Myocyte (in vitro differentiated cells): ENCODE results near the gene TBR1. TPM values are rescaled to one million over a fixed set of nuclear protein-coding genes. Genes with fewer than 3 reads are reported as not detected.
A peak's percentile ranks its signal among the peaks of the same experiment; 100 is the strongest.

ENCODE experiments used
- DNase-seq: peaks from one replicate; pipeline ENCODE4 v3.0.0-alpha.2; 2012; ENCODE audit warnings: low read depth
- total RNA-seq: library from RNA; depleted of rRNA; stranded (reverse); fragments of >200 nt; gene quantifications from 2 replicates; pipeline ENCODE4 v1.2.3, GENCODE V29; 2014

TBR1 gene
- total RNA-seq, 1 donor from 2014 or later: 0.08 TPM

DNA sequence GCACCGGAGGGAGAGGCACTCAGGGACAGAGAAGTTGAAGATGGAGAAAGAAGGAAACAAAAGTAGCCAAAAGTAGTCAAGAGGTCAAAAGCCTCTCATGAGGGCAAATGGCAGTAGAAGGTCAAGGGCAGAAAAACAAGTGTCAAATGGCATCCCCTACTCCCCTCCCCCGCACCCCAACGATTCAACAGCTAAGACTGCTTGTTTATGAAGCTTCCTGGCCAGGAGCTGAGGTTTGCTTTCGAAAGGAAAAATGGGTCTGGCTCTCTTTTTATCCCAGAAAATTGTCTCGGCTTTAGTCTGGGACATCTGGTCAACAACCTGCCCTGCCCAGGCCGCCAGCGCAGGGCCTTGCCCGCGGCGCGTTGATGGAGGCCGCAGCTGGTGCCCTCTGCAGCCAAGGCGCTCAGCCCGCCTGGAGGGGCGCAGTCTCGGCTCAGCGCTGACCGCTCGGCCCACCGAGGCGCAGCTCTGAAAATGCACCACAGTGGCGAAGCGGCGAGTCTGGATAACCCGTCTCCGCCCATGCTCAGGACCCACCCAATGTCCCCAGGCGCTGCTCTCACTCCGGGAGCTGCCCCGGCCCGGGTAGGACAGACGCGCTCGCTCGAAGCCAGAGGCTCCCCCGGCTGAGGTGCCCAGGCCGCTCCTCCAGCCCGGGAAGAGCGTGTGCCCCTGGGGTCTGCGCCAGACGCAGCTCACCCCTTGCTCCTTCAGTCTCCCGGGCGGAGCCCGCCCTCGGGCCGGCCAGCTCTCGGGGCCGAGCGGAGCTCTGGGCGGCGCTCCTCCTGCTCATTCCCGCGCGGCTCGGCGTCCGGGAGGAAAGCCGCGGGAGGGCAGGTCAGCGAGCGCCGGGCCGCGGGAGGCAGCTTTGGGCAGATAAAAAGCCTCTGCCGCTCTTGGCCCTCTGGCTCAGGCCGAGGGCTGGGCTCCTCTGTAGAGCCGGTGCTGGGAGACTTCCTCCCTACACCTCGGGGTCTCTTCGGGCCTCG, 1.8 kb upstream of the TBR1 start:
- DNase-seq: peak; percentile 58

DNA sequence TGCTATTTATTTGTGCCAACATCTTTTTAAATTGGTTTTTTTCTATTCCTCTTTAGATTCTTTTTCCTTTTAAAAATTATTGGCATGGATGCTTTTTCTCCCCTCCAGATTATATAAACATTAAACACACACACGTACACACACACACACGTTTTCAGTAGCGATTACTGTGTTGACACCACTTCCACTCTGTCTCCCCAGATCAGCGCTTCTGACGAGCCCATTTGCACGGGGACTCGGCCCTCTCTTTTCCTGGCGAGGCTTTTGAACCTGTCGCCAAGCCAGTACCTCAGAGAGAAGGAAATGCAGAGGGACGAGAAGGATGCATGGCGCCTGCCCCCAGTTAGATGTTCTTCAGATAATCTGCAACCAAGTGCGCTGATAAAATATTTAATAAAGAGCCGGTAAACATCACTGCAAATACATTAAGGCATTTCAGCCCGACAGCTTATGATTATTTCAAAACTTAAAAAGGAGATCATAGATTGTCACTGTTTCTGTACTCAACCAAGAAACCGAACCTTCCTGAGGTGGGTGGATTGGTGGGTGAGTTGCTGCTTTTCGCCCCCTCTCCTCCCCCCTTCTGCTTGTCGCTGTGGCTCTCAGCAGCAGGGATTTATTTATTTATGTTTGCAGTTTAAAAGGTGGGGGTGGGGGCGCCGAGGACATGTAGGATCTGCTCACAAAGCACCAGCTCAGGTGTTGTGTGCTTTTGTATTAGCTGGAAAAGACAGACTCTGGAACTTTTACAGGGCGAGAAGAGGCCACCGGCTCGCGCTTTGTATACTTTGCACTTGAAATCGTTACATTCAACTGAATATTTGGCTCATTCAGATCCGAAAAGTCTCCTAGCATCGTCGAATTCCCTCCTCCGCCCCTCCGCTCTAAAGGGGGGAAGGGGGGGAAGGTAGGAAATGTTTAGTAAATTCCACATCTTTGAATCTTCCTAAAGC, 787 bp upstream of the TBR1 start:
- DNase-seq: no peak

DNA sequence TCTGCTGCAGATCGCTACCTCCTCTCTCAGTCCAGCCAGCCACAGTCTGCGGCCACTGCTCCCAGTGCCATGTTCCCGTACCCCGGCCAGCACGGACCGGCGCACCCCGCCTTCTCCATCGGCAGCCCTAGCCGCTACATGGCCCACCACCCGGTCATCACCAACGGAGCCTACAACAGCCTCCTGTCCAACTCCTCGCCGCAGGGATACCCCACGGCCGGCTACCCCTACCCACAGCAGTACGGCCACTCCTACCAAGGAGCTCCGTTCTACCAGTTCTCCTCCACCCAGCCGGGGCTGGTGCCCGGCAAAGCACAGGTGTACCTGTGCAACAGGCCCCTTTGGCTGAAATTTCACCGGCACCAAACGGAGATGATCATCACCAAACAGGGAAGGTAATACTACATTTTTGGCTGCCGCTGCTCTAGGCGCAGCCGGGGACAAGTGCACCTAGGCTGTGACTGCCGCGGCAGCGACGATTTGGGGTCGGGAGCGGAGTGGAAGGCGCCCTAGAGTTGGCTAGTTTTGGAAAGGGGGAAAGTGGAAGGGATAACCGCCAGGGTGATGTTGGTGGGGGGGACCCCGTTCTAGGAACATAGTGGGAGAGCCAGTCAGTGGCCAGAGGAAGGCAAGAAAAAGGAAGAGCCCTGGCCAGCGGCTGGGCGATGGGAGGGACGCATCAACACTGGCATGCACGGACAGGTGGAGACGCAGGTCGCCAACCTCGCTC, 776 bp downstream of the TBR1 start:
- no peak for DNase-seq

DNA sequence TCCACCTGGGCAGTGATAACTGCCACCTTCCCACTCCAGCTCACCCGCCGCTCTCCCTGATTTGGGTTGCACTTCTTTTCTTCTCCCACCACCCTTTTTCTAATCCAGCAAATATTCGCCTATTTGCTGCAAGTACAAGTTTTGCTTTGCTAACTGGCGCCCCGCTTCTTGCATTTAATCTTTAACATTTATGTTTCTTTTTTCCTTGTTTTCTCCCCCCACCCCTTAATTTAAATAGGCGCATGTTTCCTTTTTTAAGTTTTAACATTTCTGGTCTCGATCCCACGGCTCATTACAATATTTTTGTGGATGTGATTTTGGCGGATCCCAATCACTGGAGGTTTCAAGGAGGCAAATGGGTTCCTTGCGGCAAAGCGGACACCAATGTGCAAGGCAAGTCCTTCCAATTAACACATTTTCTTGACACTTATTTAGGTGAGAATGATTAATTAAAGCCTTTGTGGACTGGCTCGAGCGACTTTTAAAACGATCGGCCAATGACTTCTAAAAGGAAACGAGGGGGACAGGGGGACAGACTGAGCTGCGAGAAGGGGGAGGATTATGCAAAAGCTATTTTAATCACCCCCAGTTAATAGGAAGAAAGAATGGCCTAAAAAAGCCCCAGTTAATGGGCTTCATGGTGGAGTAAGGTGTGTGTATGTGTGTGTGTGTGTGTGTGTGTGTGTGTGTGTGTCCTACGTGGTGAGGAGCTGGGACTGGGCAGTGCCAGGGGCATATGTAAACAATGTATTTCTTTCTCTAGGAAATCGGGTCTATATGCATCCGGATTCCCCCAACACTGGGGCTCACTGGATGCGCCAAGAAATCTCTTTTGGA, 1.6 kb downstream of the TBR1 start:
- no peak for DNase-seq

DNA sequence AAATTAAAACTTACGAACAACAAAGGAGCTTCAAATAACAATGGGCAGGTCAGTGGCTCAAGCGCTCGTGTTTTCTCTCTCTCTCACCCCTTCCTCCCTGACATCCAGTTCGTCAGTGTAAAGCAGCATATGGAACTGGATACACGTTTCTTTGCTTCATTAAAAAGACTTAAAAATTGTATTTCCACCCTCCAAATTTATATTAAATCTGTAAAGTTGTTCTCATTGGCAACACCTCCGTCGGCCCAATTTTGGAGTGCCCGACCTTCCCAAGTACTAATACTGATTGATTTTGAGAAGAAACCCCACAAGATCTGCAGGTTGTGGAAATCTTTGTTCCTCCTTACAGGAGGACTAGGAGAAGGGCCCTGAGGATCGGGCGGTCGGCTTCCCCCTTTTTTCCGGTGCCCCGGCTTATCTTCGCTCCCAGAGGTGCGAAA, 2.2 kb downstream of the TBR1 start:
- DNase-seq: no peak

DNA sequence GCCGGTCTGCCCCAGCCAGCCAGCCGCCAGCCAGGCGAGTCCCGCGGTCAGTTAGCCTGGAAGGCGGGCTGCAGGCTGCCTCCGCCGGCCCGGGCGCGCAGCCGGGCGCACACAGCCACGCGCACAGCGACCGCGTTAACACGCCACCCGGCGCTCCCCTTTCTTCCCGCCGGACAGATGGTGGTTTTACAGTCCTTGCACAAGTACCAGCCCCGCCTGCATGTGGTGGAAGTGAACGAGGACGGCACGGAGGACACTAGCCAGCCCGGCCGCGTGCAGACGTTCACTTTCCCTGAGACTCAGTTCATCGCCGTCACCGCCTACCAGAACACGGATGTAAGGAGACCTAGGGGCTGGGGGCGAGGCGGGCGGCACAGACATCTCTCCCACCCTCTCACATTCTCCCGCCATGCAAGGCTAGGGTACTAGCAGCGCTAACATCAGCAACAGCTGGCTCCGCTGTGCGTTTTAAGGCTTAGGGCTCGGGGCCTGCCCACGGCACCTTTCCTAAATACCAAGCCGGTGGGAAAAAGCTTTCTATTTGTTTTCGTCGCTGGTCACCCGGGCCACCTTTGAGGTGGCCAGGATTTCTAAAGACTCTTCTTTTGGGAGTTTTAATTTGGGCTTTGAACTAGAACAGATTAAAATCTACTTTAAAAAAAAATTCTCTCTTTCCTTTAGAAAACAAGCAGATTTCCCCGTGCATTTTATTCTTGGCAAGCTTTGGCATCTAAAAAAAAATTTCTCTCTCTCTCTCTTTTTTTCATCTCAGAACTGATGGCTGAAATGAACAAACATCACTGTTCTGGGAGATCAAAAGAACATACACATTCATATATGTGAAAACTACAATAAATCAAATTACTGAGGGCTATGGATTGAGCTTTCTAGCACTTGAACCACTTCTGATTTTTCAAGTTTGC, 2.9 kb downstream of the TBR1 start:
- DNase-seq: peak; percentile 22

DNA sequence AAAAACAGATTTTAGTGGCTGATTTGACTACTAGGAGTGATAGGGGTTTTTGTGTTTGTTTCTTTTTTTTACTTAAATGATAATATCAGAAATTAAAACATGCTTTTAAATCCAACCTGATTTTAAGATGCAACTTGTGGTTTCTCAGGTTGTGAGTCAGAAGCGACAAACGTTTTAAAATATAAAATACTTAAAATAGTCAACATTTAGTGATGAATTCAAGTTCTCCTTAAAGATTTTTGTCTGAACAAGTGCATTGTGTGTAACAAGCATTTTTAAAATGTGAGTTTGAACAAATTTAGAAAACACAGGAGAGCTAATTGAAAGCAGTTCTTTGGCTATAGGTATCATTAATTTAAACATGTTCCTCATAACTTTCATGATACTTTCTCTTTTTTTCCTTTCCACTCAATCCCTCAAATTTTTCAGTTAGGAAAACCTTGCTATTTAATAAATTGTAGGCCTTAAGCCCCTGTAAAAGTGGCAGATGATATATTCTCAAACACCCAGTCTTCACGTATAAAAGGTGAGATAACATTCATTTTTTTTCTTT, 3.6 kb downstream of the TBR1 start:
- DNase-seq: no peak

DNA sequence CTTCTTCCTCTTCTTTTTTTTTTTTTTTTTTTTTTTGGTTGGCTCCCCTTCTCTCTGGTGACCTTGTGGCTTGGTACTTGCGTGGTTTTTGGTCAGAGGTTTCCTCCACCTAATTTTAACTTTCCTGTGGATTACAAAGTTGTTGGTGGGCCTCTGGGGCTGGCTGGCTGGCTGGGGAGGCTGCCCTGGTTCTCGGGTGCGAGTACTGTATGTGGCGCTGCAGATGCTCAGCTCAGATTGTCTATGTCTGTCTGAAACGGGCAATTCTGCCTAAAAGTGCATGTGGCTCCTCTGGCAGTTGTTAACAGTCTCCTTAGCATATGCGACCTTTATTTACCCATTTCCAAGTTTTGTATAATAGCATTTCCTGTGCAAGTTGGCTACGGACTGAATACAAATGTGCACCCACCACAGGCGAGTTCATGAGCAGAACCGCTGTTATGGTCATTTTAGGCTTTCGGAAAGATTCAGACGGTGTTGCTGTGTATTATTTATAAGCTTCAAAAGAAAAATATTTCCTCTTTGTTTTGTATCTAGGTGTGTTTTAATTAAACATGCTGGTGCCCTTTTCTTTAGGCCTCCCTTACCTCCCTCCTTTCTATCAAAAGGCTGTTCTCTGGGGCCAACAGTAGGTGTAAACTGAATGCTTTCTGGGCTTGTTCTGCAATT, 4.4 kb downstream of the TBR1 start:
- no peak for DNase-seq

DNA sequence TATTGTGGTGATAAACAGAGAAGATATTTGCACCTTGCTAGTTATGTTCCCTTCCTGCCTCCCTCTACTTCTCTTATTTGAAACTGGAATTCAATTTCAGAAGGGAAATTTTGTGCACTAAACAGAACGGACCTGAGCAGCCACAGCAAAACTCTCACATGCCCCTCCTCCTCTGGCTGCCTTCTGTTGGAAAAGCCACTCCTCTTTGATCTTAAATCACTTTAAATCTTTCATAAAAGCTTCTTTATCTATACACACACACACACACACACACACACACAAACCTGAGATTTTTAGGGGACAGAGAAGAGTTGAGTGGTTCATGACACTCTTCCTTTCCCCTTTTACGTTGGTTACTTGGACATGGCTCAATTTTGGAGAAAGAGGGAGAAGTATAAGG, 5.6 kb downstream of the TBR1 start:
- DNase-seq: no peak

DNA sequence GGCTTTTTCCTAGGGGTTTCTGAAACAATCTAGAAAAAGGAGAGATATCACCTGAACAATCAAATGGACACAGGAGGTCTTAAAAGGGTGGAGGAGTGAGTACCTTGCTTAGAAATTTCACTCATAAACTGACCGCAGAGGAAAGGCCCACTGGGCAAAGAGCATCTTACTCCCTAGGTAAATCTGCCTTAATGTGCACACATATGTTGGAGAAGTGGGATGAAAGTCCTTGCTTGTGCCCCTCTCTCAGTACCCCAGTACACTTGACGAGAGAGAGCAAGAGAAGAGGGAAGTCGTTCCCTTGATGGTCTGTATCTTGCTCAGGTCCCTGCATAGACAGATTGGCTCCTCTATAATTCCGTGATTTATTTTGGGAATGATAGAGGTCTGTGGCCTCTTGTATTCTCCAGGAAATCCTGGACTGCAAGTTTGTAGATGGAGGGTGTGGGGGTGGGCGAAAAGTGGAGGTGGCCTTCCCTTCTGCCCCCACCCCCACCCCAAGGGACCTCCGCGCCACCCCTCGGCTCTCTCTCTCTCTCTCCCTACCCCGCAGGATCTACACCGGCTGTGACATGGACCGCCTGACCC, 6.8 kb downstream of the TBR1 start:
- no peak for DNase-seq

DNA sequence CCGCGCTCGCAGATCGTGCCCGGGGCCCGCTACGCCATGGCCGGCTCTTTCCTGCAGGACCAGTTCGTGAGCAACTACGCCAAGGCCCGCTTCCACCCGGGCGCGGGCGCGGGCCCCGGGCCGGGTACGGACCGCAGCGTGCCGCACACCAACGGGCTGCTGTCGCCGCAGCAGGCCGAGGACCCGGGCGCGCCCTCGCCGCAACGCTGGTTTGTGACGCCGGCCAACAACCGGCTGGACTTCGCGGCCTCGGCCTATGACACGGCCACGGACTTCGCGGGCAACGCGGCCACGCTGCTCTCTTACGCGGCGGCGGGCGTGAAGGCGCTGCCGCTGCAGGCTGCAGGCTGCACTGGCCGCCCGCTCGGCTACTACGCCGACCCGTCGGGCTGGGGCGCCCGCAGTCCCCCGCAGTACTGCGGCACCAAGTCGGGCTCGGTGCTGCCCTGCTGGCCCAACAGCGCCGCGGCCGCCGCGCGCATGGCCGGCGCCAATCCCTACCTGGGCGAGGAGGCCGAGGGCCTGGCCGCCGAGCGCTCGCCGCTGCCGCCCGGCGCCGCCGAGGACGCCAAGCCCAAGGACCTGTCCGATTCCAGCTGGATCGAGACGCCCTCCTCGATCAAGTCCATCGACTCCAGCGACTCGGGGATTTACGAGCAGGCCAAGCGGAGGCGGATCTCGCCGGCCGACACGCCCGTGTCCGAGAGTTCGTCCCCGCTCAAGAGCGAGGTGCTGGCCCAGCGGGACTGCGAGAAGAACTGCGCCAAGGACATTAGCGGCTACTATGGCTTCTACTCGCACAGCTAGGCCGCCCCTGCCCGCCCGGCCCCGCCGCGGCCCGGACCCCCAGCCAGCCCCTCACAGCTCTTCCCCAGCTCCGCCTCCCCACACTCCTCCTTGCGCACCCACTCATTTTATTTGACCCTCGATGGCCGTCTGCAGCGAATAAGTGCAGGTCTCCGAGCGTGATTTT, 7.6 kb downstream of the TBR1 start:
- no peak for DNase-seq

DNA sequence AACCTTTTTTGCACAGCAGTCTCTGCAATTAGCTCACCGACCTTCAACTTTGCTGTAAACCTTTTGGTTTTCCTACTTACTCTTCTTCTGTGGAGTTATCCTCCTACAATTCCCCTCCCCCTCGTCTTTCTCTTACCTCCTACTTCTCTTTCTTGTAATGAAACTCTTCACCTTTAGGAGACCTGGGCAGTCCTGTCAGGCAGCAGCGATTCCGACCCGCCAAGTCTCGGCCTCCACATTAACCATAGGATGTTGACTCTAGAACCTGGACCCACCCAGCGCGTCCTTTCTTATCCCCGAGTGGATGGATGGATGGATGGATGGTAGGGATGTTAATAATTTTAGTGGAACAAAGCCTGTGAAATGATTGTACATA, 8.3 kb downstream of the TBR1 start:
- DNase-seq: no peak

DNA sequence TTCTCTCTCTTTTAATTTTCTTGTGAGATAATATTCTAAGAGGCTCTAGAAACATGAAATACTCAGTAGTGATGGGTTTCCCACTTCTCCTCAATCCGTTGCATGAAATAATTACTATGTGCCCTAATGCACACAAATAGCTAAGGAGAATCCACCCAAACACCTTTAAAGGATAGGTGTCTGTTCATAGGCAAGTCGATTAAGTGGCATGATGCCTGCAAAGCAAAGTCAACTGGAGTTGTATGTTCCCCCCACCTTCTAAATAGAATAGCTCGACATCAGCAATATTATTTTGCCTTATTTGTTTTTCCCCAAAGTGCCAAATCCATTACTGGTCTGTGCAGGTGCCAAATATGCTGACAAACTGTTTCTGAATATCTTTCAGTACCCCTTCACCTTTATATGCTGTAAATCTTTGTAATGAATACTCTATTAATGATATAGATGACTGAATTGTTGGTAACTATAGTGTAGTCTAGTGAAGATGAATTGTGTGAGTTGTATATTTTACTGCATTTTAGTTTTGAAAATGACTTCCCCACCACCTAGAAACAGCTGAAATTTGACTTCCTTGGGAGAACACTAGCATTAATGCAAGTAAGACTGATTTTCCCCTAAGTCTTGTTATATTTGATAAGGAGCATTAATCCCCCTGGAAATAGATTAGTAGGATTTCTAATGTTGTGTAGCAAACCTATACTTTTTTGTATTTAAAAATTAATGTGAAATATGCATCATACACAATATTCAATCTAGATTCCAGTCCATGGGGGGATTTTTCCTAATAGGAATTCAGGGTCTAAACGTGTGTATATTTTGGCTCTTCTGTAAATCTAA, 9.0 kb downstream of the TBR1 start:
- DNase-seq: no peak

DNA sequence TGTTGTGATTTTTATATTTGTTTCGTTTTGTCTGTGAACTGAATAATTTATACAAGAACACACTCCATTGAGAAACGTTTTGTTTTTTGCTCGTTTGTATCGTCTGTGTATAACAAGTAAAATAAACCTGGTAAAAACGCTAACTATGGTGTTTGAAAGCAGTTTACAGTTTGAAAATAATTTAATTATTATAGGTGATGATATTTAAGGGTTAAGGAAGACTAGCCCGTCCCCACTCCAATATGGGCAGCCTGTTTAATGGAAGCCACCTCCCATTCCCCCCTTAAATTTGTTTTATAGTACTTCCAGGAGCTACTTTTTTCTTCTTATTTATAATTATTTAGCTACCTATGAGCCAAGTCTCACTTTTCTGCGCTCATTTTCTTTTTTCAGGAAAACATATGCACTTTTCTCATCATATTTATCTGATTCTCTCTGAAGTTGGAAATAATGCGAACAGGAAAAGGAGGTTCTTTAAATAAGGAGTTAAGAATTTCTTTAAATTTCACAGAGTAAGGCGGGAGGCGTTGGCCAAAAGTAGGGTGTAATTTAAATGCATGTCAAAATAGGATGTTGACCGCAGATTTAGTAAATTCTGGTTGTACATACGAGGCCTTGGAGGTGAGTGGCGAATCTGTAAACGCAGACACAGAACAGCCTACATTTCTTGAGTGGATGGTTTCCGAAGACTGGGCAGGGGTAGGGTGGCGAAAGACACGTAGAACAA, 9.8 kb downstream of the TBR1 start:
- no peak for DNase-seq

DNA sequence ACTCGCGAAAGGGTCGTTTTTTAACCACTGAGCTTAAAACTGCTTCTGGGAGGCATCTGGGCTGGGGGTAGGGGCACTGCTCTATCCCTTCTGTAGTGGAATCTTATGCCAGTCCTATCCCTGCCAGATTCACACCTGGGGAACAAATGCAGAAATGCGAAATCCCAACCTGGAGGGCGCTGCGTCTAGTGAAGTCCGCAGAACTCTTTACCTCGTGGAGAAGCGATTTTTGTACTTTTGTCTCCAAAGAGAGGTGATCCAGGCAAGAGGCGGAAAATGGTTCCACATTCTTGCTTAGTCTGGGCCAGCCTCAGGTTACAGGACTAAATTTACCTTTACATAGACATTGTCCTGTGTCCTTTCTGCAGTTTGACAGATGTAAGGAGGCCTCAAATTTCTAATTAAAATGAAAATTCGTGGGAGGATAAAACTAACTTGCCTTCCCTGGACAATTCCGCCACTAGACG, 10.4 kb downstream of the TBR1 start:
- DNase-seq: no peak
